Measurements from ENCODE around the gene GLB1L.

GRCh38 chr2:219250049-219250781, 5.0 kb upstream of the GLB1L start:
- TF ChIP-seq CTCF (conservative IDR thresholded peaks at IDR 0.05; ENCODE audit: low read depth, low read length) (no peak), EZH2 (IDR thresholded peaks at IDR 0.05; ENCODE audit: borderline replicate concordance, low read depth, low read length, poor library complexity, severe bottlenecking) (no peak)
